Osteocyte (in vitro differentiated cells): ENCODE data around the gene TMEM185B. TPM values are rescaled to one million over a fixed set of nuclear protein-coding genes. Genes with fewer than 3 reads are reported as not detected.
A peak's percentile ranks its signal among the peaks of the same experiment; 100 is the strongest.

Experiments used
- DNase-seq: peaks from one replicate; pipeline ENCODE4 v3.0.0; 2021; ENCODE audit warnings: mixed read lengths; ENCODE audit not compliant: unreplicated experiment; ENCODE audit errors: extremely low spot score
- H3K27ac Mint-ChIP-seq: one replicate; pipeline ENCODE4 v1.8.0; 2021; ENCODE audit warnings: mild to moderate bottlenecking, mixed read lengths; ENCODE audit not compliant: unreplicated experiment
- H3K27me3 Mint-ChIP-seq: one replicate; pipeline ENCODE4 v1.8.0; 2021; ENCODE audit warnings: mixed read lengths; ENCODE audit not compliant: unreplicated experiment
- H3K36me3 Mint-ChIP-seq: one replicate; pipeline ENCODE4 v1.8.0; 2021; ENCODE audit warnings: mixed read lengths; ENCODE audit not compliant: unreplicated experiment
- H3K4me1 Mint-ChIP-seq: one replicate; pipeline ENCODE4 v1.8.0; 2021; ENCODE audit warnings: mixed read lengths; ENCODE audit not compliant: unreplicated experiment
- H3K4me3 Mint-ChIP-seq: one replicate; pipeline ENCODE4 v1.8.0; 2021; ENCODE audit warnings: mild to moderate bottlenecking, moderate library complexity, mixed read lengths; ENCODE audit not compliant: unreplicated experiment
- H3K9me3 Mint-ChIP-seq: one replicate; pipeline ENCODE4 v1.8.0; 2021; ENCODE audit warnings: mixed read lengths; ENCODE audit not compliant: unreplicated experiment
- total RNA-seq: library from RNA; stranded (reverse); gene quantifications from 2 replicates; pipeline ENCODE4 v1.2.1, GENCODE V29; 2021
- TF ChIP-seq, protein P1 (sequence below): fragments of 200-600 bp; sonication (generic); IDR thresholded peaks from 2 replicates; pipeline ENCODE4 v1.5.0; 2021; ENCODE audit warnings: antibody characterized with exemption, mild to moderate bottlenecking, moderate library complexity

TMEM185B gene
- total RNA-seq, 1 donor from 2014 or later, result 35.9 TPM

- H3K36me3 Mint-ChIP-seq, result no peaks in the 10 kb centered on the region
- H3K4me3 Mint-ChIP-seq, result no peak overlapping the region
- H3K27me3 Mint-ChIP-seq, result peaks cover 21% of the 10 kb centered on the region
- H3K4me1 Mint-ChIP-seq, result peaks cover 4% of the 10 kb centered on the region
- no peak for DNase-seq
- TF ChIP-seq, protein P1, sequence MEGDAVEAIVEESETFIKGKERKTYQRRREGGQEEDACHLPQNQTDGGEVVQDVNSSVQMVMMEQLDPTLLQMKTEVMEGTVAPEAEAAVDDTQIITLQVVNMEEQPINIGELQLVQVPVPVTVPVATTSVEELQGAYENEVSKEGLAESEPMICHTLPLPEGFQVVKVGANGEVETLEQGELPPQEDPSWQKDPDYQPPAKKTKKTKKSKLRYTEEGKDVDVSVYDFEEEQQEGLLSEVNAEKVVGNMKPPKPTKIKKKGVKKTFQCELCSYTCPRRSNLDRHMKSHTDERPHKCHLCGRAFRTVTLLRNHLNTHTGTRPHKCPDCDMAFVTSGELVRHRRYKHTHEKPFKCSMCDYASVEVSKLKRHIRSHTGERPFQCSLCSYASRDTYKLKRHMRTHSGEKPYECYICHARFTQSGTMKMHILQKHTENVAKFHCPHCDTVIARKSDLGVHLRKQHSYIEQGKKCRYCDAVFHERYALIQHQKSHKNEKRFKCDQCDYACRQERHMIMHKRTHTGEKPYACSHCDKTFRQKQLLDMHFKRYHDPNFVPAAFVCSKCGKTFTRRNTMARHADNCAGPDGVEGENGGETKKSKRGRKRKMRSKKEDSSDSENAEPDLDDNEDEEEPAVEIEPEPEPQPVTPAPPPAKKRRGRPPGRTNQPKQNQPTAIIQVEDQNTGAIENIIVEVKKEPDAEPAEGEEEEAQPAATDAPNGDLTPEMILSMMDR, result peak; percentile 9
- no peak overlapping the region for H3K27ac Mint-ChIP-seq
- no peaks in the 10 kb centered on the region for H3K9me3 Mint-ChIP-seq
Measured at GRCh38 chr2:120228503-120228902, 5.3 kb upstream of the TMEM185B start.

- H3K27ac Mint-ChIP-seq, result no peak overlapping the region
- no peak overlapping the region for H3K4me3 Mint-ChIP-seq
- no peak for DNase-seq
- TF ChIP-seq, protein P1, result no peak
- peaks cover 21% of the 10 kb centered on the region for H3K27me3 Mint-ChIP-seq
- H3K4me1 Mint-ChIP-seq, result peaks cover 5% of the 10 kb centered on the region
- no peaks in the 10 kb centered on the region for H3K36me3 Mint-ChIP-seq
- no peaks in the 10 kb centered on the region for H3K9me3 Mint-ChIP-seq
Measured at GRCh38 chr2:120227111-120227991, 4.2 kb upstream of the TMEM185B start.

- no peak for DNase-seq
- Mint-ChIP-seq H3K36me3 (peaks cover 7% of the 10 kb centered on the region), H3K27ac (no peak overlapping the region), H3K27me3 (peaks cover 21% of the 10 kb centered on the region), H3K9me3 (no peaks in the 10 kb centered on the region), H3K4me1 (peaks cover 16% of the 10 kb centered on the region), H3K4me3 (no peak overlapping the region)
- TF ChIP-seq, protein P1, result no peak
Measured at GRCh38 chr2:120226316-120226715, 3.1 kb upstream of the TMEM185B start.

- Mint-ChIP-seq H3K27me3 (peaks cover 19% of the 10 kb centered on the region), H3K9me3 (no peaks in the 10 kb centered on the region), H3K27ac (no peak overlapping the region), H3K36me3 (peaks cover 14% of the 10 kb centered on the region), H3K4me3 (no peak overlapping the region), H3K4me1 (peaks cover 22% of the 10 kb centered on the region)
- DNase-seq, result no peak
- TF ChIP-seq, protein P1, result no peak
Measured at GRCh38 chr2:120225549-120226065, 2.4 kb upstream of the TMEM185B start.
